Activated CD4-positive, alpha-beta T cell treated with anti-CD3 and anti-CD28 coated beads, Interleukin-2, amount 50 U/mL, for 24 hours (primary cell): ENCODE results near the gene MYT1.
"Not testable (repeated sequence)": the region's sequence is repeated elsewhere in the genome, so short reads cannot be mapped to it uniquely, and the experiment has no call there.

Experiments
- DNase-seq, 2 donors: peaks; one replicate each; pipeline ENCODE4 v3.0.0-alpha.2; 2020; ENCODE audit warnings: low read depth in 1 of 2, low spot score in 1 of 2

The MYT1 gene

GRCh38 chr20:64264091-64264490 is 99.8 kb downstream of the MYT1 start:
- no peak for DNase-seq

DNA sequence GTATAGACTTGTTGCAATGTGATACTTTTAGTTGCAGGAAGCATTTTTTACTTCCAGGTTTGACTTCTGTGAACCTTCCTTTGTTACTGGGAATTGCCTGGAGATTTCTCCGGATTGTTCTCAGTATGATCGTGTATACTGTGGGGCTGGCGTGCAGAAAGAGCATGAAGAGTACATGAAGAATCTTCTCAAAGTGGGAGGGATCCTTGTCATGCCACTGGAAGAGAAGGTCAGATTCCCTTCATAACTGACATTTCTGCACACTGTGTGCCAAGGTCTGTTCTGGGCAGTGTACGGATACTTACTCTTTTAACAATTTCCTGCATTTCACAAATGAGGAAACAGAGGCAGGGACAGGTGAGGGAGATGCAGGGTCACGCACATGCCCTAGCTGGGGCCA is 100.9 kb downstream of the MYT1 start:
- DNase-seq, result no peak

DNA sequence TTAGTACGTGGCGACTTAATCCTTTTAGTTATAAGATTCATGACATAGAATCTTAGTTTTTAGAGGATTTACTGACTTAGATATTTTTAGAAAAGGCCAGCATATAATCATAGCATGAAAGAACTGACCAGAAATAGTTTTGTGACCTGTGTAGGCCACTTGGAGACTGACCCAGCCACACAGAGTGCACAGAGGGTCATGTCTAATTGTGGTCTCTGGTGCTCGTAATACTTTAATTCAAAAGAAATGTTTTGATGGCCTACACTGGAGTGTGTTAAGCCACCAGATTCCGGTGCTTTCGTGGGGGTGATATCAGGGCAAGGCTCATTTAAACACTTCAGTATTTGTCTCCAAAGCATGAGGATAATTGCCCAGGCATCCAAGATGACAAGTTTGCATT is 102.7 kb downstream of the MYT1 start:
- DNase-seq, result no peak

- no peak for DNase-seq
Measured at GRCh38 chr20:64268174-64268573, 103.9 kb downstream of the MYT1 start.

GRCh38 chr20:64269604-64270411 is 105.6 kb downstream of the MYT1 start:
- no peak for DNase-seq

GRCh38 chr20:64271636-64272035 is 107.4 kb downstream of the MYT1 start:
- DNase-seq, result no peak

- DNase-seq, result no peak
Measured at GRCh38 chr20:64273109-64273508, 108.9 kb downstream of the MYT1 start.

- DNase-seq, result no peak
Measured at GRCh38 chr20:64276817-64277216, 112.6 kb downstream of the MYT1 start.

DNA sequence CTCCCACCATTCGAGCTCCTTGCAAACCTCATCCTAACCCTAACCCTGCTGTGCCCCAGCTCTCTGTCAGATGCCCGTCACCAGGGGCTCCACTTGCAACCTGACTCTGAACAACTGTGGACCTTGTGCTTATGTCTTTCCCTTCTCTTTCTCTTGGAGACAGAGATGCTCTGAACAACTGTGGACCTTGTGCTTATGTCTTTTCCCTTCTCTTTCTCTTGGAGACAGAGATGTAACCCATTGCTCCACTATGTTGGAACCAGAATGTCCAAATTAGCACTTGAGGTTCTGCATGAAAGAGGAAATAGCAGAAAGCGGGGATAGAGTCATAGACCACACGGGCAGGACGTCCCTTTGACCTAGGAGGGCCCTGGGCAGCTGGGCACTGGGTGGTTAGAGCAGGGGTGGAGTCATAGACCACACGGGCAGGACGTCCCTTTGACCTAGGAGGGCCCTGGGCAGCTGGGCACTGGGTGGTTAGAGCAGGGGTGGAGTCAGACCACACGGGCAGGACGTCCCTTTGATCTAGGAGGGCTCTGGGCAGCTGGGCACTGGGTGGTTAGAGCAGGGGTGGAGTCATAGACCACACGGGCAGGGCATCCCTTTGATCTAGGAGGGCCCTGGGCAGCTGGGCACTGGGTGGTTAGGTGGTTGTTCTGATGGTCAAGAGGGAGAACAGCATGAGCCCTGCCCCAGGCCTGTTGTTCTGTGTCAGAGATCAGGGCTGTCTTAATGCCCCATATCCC is 113.5 kb downstream of the MYT1 start:
- DNase-seq, result no peak

GRCh38 chr20:64278317-64278681 is 114.0 kb downstream of the MYT1 start:
- DNase-seq, result no peak

- no peak for DNase-seq
Measured at GRCh38 chr20:64279826-64280459, 115.7 kb downstream of the MYT1 start.

GRCh38 chr20:64280460-64280843 is 116.2 kb downstream of the MYT1 start:
- no peak for DNase-seq

DNA sequence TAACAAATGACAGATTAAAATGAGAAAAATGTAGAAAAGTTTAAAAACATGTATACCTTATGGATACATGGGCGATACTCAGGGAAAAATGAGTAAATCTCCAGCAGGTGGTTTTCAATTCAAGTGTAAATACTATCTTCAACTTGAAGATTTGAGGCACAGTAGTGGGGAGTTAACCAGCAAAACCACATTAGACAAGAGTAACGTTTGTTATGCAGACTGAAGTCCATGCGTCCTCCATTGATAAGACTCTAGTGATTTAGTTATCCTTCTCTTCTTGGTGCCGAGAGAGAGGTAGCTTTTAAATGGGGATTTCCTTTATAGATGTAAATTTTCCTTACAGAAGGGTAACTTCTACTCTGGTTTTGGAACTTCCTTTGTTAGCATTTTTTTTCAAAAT is 119.4 kb downstream of the MYT1 start:
- DNase-seq, result no peak

- DNase-seq, result peak; percentile 71 to 72
Measured at GRCh38 chr20:64285579-64286446, 121.6 kb downstream of the MYT1 start.

- not testable (repeated sequence) for DNase-seq
Measured at GRCh38 chr20:64286447-64287263, 122.4 kb downstream of the MYT1 start.

DNA sequence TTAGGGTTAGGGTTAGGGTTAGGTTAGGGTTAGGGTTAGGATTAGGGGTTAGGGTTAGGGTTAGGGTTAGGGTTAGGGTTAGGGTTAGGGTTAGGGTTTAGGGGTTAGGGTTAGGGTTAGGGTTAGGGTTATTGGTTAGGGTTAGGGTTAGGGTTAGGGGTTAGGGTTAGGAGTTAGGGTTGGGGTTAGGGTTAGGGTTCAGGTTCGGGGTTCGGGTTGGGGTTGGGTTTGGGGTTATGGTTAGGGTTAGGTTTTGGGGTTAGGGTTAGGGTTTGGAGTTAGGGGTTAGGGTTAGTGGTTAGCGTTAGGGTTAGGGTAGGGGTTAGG is 123.0 kb downstream of the MYT1 start:
- DNase-seq, result not testable (repeated sequence)
